ENCODE results near the gene ARF5.

GRCh38 chr7:127588019-127588696, at the start of gene ARF5:
- TF ChIP-seq EZH2 (IDR thresholded peaks at IDR 0.05) (no peak), POLR2AphosphoS5 (IDR thresholded peaks at IDR 0.05; ENCODE audit: borderline replicate concordance, low read depth, low read length) (peak; percentile 73)
